T-helper 22 cell (primary cell): ENCODE data around the gene SLC34A2.

Source experiments
- DNase-seq: peaks from one replicate; pipeline ENCODE4 v3.0.0-alpha.2; 2020; ENCODE audit warnings: low read depth

SLC34A2 gene

GRCh38 chr4:25727711-25728493 is 72.3 kb downstream of the SLC34A2 start:
- DNase-seq, result no peak
